ENCODE data around the gene CCNB1IP1.
"Not testable (repeated sequence)": the region's sequence is repeated elsewhere in the genome, so short reads cannot be mapped to it uniquely, and the experiment has no call there.

Gene CCNB1IP1

GRCh38 chr14:20305265-20306078, 27.6 kb downstream of the CCNB1IP1 start, which contains the start of gene TTC5:
TSS of gene TTC5 (minus strand) at chr14:20305951. CDS start at chr14:20305937, 14 bp downstream.
- DNase-seq (ENCODE audit: insufficient read length, low spot score) (peak; percentile 63), FAIRE-seq (peak; percentile 94)
- TF ChIP-seq POU2F2 (IDR thresholded peaks at IDR 0.05; ENCODE audit: low read depth, low read length) = peak; percentile 61; the same call in 1 of the 2 replicates
- peak; percentile 68; the same call in 1 of the 2 replicates for TF ChIP-seq POLR2AphosphoS5 (IDR thresholded peaks at IDR 0.05; ENCODE audit: low read depth, low read length)
- TF ChIP-seq TAF1 (IDR thresholded peaks at IDR 0.05; ENCODE audit: low read depth, low read length) = peak; percentile 48; the same call in 1 of the 2 replicates
- no peak for TF ChIP-seq SPI1 (IDR thresholded peaks at IDR 0.05; ENCODE audit: low read depth, low read length)
- peak; percentile 69 for TF ChIP-seq POLR2A (IDR thresholded peaks at IDR 0.05; ENCODE audit: low read depth, low read length)
- no peak for TF ChIP-seq PAX5 (IDR thresholded peaks at IDR 0.05; ENCODE audit: insufficient read depth, low read length, severe bottlenecking)

DNA sequence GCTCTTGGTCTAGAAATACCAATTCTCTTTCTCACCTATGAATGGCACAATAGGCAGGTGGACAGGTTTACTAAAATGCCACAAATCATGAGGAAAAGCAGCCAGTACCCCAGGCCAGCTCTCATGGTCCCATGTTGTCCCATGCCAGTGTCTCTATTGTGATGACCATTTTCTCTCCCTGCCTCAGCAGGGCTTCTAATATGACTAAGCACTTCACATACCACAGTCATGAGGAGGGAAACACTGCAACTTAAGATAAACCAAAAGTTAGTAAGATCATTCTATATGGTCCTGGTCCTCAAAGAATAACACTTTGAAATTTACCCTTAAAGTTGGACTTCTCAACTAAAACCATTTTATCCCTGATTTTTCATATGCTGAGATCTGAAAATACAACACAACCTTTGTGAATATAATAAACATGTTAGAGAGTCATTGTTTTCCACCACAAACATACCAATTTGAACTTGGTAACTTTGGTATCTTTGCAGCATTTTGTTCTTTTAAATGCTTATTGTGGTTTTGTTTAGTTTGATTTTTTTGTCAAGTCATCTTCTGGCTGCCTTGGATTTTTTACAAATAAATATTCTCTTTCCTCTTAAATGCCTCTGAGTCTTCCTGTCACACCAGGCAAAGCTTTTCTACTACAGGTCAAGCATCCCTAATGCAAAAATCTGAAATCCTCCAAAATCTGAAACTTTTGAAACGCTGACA, 30.9 kb downstream of the CCNB1IP1 start:
- no peak for FAIRE-seq
- DNase-seq (ENCODE audit: insufficient read length, low spot score) = no peak
- TF ChIP-seq POLR2A (IDR thresholded peaks at IDR 0.05; ENCODE audit: low read depth, low read length) = no peak

DNA sequence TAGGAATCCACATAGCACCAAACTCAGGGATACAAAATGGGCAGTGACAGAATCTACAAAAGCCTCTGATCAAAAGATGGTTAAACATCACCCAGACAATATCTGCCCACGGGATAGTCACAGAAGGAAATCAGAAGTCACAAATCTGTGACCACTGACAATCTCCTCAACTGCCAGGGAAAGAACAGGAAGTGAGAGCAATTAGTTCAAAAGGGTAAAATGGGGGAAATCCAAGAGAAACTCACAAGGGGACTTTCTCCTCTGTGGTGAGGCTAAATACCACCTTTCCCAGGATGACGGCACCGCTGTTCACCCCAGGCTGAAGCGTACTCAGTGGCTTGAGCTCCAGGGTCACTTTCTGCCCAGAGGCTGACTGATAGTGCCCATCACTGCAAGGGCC, 38.0 kb downstream of the CCNB1IP1 start:
- TF ChIP-seq TAF1 (IDR thresholded peaks at IDR 0.05; ENCODE audit: low read depth, low read length) (no peak), POU2F2 (IDR thresholded peaks at IDR 0.05; ENCODE audit: low read depth, low read length) (peak; percentile 33; the same call in 1 of the 2 replicates), SPI1 (IDR thresholded peaks at IDR 0.05; ENCODE audit: low read depth, low read length) (peak; percentile 97), POLR2AphosphoS5 (IDR thresholded peaks at IDR 0.05; ENCODE audit: low read depth, low read length) (no peak), PAX5 (IDR thresholded peaks at IDR 0.05; ENCODE audit: insufficient read depth, low read length, severe bottlenecking) (no peak), POLR2A (IDR thresholded peaks at IDR 0.05; ENCODE audit: low read depth, low read length) (no peak)
- peak; percentile 16 for FAIRE-seq
- DNase-seq (ENCODE audit: insufficient read length, low spot score) = no peak

DNA sequence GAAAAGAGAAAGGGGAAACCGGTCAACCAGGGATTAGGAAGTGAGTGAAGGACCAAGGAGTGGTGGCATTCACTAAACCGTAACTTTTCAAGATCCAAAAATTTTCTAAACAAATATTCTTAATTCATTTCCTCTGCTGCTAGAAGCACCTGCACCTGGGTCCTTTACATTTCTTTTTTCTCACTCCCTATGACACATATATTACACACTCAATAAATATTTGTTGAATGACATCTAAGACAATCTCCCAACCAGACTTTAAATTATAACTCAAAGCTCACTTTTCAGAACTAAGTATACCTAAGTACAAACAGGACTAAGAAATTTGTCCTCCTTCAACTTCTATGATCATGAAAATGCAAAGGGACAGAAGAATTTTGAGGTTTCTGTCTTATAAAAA, 38.4 kb downstream of the CCNB1IP1 start:
- DNase-seq (ENCODE audit: insufficient read length, low spot score) = no peak
- TF ChIP-seq POLR2AphosphoS5 (IDR thresholded peaks at IDR 0.05; ENCODE audit: low read depth, low read length) (no peak), PAX5 (IDR thresholded peaks at IDR 0.05; ENCODE audit: insufficient read depth, low read length, severe bottlenecking) (no peak), POU2F2 (IDR thresholded peaks at IDR 0.05; ENCODE audit: low read depth, low read length) (no peak), TAF1 (IDR thresholded peaks at IDR 0.05; ENCODE audit: low read depth, low read length) (no peak), POLR2A (IDR thresholded peaks at IDR 0.05; ENCODE audit: low read depth, low read length) (no peak), SPI1 (IDR thresholded peaks at IDR 0.05; ENCODE audit: low read depth, low read length) (no peak)
- FAIRE-seq = no peak

DNA sequence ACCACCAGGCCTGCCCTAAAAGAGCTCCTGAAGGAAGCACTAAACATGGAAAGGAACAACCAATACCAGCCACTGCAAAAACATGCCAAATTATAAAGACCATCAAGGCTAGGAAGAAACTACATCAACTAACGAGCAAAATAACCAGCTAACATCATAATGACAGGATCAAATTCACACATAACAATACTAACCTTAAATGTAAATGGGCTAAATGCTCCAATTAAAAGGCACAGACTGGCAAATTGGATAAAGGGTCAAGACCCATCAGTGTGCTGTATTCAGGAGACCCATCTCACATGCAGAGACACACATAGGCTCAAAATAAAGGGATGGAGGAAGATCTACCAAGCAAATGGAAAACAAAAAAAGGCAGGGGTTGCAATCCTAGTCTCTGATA, 51.1 kb downstream of the CCNB1IP1 start:
- DNase-seq (ENCODE audit: insufficient read length, low spot score); FAIRE-seq: not testable (repeated sequence)

GRCh38 chr14:20280265-20280664, 52.8 kb downstream of the CCNB1IP1 start:
- DNase-seq (ENCODE audit: insufficient read length, low spot score); FAIRE-seq: not testable (repeated sequence)

DNA sequence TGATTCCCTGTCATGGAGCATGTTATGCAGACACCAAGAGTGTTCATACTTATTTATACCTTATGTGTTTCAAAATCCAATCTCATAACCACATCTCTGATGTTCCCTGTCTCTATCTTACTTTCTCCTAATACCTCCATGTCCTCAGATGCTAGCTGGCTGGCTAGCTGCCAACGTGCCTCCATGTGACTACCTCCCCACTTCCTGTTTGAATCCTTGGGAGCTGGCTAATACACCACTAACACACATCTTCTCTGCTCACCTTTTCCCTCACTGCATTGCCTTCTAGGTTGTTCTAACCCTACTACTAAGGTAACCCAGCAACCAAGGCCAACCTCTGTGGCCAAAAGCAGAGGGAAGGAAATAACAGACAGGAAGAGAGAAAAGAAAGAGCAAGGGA, 54.7 kb downstream of the CCNB1IP1 start:
- no peak for TF ChIP-seq SPI1 (IDR thresholded peaks at IDR 0.05; ENCODE audit: low read depth, low read length)
- no peak for TF ChIP-seq POLR2AphosphoS5 (IDR thresholded peaks at IDR 0.05; ENCODE audit: low read depth, low read length)
- no peak for TF ChIP-seq PAX5 (IDR thresholded peaks at IDR 0.05; ENCODE audit: insufficient read depth, low read length, severe bottlenecking)
- TF ChIP-seq POLR2A (IDR thresholded peaks at IDR 0.05; ENCODE audit: low read depth, low read length) = no peak
- no peak for TF ChIP-seq TAF1 (IDR thresholded peaks at IDR 0.05; ENCODE audit: low read depth, low read length)
- no peak for TF ChIP-seq POU2F2 (IDR thresholded peaks at IDR 0.05; ENCODE audit: low read depth, low read length)
- DNase-seq (ENCODE audit: insufficient read length, low spot score) (no peak), FAIRE-seq (peak; percentile 51)

GRCh38 chr14:20277409-20277808, 55.7 kb downstream of the CCNB1IP1 start:
- DNase-seq (ENCODE audit: insufficient read length, low spot score) = no peak
- FAIRE-seq = no peak
- TF ChIP-seq POLR2A (IDR thresholded peaks at IDR 0.05; ENCODE audit: low read depth, low read length) = no peak

DNA sequence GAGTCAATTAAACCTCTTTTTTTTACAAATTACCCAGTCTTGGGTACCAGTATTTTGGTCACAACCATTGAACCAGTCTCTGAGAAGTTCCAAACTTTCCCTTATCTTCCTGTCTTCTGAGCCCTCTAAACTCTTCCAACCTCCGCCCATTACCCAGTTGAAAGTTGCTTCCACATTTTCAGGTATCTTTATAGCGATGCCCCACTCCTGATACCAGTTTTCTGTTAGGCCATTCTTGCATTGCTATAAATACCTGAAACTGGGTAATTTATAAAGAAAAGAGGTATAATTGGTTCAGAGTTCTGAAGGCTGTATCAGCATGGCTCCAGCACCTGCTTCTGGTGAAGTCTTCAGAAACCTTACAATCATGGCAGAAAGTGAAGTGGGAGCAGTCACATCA, 59.0 kb downstream of the CCNB1IP1 start:
- no peak for FAIRE-seq

GRCh38 chr14:20264361-20264760, 68.7 kb downstream of the CCNB1IP1 start:
- FAIRE-seq; DNase-seq (ENCODE audit: insufficient read length, low spot score): not testable (repeated sequence)

More for the DNA sequence above, 59.0 kb downstream of the CCNB1IP1 start:
- no peak for DNase-seq (ENCODE audit: insufficient read length, low spot score)
- TF ChIP-seq POLR2AphosphoS5 (IDR thresholded peaks at IDR 0.05; ENCODE audit: low read depth, low read length) (no peak), SPI1 (IDR thresholded peaks at IDR 0.05; ENCODE audit: low read depth, low read length) (no peak), POLR2A (IDR thresholded peaks at IDR 0.05; ENCODE audit: low read depth, low read length) (no peak), TAF1 (IDR thresholded peaks at IDR 0.05; ENCODE audit: low read depth, low read length) (no peak), PAX5 (IDR thresholded peaks at IDR 0.05; ENCODE audit: insufficient read depth, low read length, severe bottlenecking) (no peak), POU2F2 (IDR thresholded peaks at IDR 0.05; ENCODE audit: low read depth, low read length) (no peak)

Data from GM12891 (cell line).